Hippocampal formation (tissue), 2 donors: ENCODE measurements around the gene FLVCR2.

Experiments used
- DNase-seq, 2 donors: peaks; one replicate each; lab custom pipeline; 2025; lab: John Stamatoyannopoulos, UW

Gene FLVCR2

GRCh38 chr14:75578102-75578785 lies at the start of gene FLVCR2:
TSS of gene FLVCR2 (plus strand) at chr14:75578620. CDS start at chr14:75578973, 353 bp downstream.
- DNase-seq, result peak; percentile 40 to 69

GRCh38 chr14:75531256-75531655 lies 47.2 kb upstream of the FLVCR2 start:
- DNase-seq, result no peak

- no peak for DNase-seq
Observed at GRCh38 chr14:75531660-75532317, 46.6 kb upstream of the FLVCR2 start.

GRCh38 chr14:75533791-75534555 lies 44.4 kb upstream of the FLVCR2 start:
- no peak for DNase-seq

- DNase-seq, result no peak
Observed at GRCh38 chr14:75535164-75535898, 43.1 kb upstream of the FLVCR2 start.

GRCh38 chr14:75537071-75537470 lies 41.3 kb upstream of the FLVCR2 start:
- DNase-seq, result no peak

- DNase-seq, result no peak
Observed at GRCh38 chr14:75539162-75539560, 39.3 kb upstream of the FLVCR2 start.

- DNase-seq, result no peak
Observed at GRCh38 chr14:75539561-75540478, 38.6 kb upstream of the FLVCR2 start.

- DNase-seq, result no peak
Observed at GRCh38 chr14:75540479-75540851, 38.0 kb upstream of the FLVCR2 start.

GRCh38 chr14:75542588-75543091 lies 35.8 kb upstream of the FLVCR2 start:
- DNase-seq, result peak in 1 of 2 donors; percentile 30

GRCh38 chr14:75543253-75543652 lies 35.2 kb upstream of the FLVCR2 start:
- no peak for DNase-seq

GRCh38 chr14:75543786-75544185 lies 34.6 kb upstream of the FLVCR2 start:
- no peak for DNase-seq

- no peak for DNase-seq
Observed at GRCh38 chr14:75545907-75546306, 32.5 kb upstream of the FLVCR2 start.

- DNase-seq, result no peak
Observed at GRCh38 chr14:75547552-75548250, 30.7 kb upstream of the FLVCR2 start.

- DNase-seq, result no peak
Observed at GRCh38 chr14:75548544-75548943, 29.9 kb upstream of the FLVCR2 start.

- DNase-seq, result no peak
Observed at GRCh38 chr14:75549169-75549568, 29.3 kb upstream of the FLVCR2 start.

- DNase-seq, result no peak
Observed at GRCh38 chr14:75551021-75551420, 27.4 kb upstream of the FLVCR2 start.

GRCh38 chr14:75553157-75553556 lies 25.3 kb upstream of the FLVCR2 start:
- no peak for DNase-seq

- no peak for DNase-seq
Observed at GRCh38 chr14:75553761-75554364, 24.6 kb upstream of the FLVCR2 start.

- no peak for DNase-seq
Observed at GRCh38 chr14:75554482-75554881, 23.9 kb upstream of the FLVCR2 start.
